BLaER1 (cell line): ENCODE data around the gene RAD18.

ENCODE experiments used
- H3K27ac ChIP-seq: shearing (Covaris generic); formaldehyde crosslinking; 2 replicates; pipeline ENCODE4 v1.8.1; 2022
- H3K27me3 ChIP-seq: shearing (Covaris generic); formaldehyde crosslinking; 2 replicates; pipeline ENCODE4 v1.8.1; 2022
- H3K36me3 ChIP-seq: shearing (Covaris generic); formaldehyde crosslinking; 2 replicates; pipeline ENCODE4 v1.8.1; 2022
- H3K4me1 ChIP-seq: shearing (Covaris generic); formaldehyde crosslinking; 2 replicates; pipeline ENCODE4 v1.8.1; 2022
- H3K4me2 ChIP-seq: shearing (Covaris generic); formaldehyde crosslinking; 2 replicates; pipeline ENCODE4 v1.8.1; 2022
- H3K4me3 ChIP-seq: shearing (Covaris generic); formaldehyde crosslinking; 2 replicates; pipeline ENCODE4 v1.8.1; 2022
- H3K9ac ChIP-seq: shearing (Covaris generic); formaldehyde crosslinking; 2 replicates; pipeline ENCODE4 v1.8.1; 2022
- H3K9me3 ChIP-seq: shearing (Covaris generic); formaldehyde crosslinking; 2 replicates; pipeline ENCODE4 v1.8.1; 2022
- H4K20me1 ChIP-seq: shearing (Covaris generic); formaldehyde crosslinking; 2 replicates; pipeline ENCODE4 v1.8.1; 2022
- Cebpa-rat ChIP-seq: shearing (Covaris generic); IDR thresholded peaks from 2 replicates; pipeline ENCODE4 v1.8.1; 2022

The RAD18 gene

DNA sequence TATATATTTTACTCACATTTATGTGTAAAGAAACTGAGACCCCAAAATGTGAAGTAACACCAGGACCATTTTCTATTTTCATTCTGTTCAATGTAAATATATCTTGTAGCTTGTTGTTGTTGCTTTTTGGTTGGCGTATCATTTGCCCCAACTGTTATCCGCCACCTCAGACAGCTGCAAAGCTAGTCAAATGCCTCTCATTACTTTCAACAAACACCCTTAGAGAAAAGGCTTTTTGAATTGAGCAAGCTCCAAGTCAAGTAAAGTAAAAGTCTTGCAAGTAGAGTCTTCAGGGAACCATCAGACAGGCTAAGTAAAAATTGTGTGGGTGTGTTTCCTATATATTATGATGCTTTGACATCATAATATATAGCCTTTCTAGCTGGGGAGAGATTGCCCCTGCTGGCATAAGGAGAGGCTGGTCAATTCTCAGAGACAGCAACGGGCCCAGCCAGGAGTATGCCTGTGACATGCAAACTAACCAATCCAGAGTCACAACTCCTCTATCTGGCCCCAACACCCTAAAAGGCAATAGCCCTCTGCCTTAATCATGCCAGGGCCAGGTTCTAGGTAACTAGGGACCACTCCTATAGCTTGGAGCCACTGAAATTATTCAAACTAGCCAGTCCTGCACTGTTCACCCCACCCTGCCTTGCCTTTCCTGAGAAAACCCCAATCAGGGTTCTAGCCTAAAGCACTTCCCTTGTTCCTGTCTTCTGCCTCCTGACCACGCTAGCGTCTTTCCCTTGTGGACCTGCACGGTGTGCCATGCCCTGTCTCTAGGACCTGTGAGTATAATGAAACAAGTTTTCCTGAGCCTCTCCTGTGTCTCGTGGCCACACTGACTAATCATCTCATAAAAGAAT lies 75.6 kb downstream of the RAD18 start:
- Histone ChIP-seq H3K9me3 (peaks cover 9% of the 10 kb centered on the region; the same call in 1 of the 2 replicates), H3K4me2 (no peak overlapping the region), H3K4me3 (no peak overlapping the region), H4K20me1 (no peaks in the 10 kb centered on the region), H3K27ac (no peak overlapping the region), H3K36me3 (peaks cover 81% of the 10 kb centered on the region), H3K27me3 (no peaks in the 10 kb centered on the region), H3K9ac (no peak overlapping the region), H3K4me1 (0 out of 2 replicates have a peak, but pooled peaks cover under 1% of the 10 kb centered on the region)
- no peak for TF ChIP-seq Cebpa-rat

DNA sequence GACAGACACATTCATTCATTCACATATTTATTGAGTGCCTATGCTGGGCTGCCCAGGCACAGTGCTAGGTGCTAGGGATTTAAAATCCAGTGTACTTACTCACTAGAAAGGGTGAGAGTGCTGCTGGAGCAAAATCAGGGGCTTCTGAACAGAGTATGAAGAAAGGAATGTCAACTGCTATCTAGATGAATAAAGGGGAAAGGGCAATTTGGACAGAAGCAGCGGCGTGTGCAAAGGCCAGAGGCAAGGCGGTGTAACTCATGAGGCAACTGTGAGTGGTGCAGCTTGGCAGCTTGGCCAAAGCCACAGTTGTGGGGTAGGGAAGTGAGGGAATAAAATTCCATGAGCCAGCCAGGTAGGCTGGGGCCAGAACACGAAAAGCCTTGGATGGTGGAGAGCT lies 76.7 kb downstream of the RAD18 start:
- H3K4me1 ChIP-seq: peaks cover 8% of the 10 kb centered on the region
- no peak overlapping the region for H3K4me2 ChIP-seq
- peaks cover 87% of the 10 kb centered on the region for H3K36me3 ChIP-seq
- TF ChIP-seq Cebpa-rat: no peak
- H3K27ac ChIP-seq: no peak overlapping the region
- H3K9ac ChIP-seq: no peak overlapping the region
- H3K4me3 ChIP-seq: no peak overlapping the region
- peaks cover 9% of the 10 kb centered on the region; the same call in 1 of the 2 replicates for H3K9me3 ChIP-seq
- no peaks in the 10 kb centered on the region for H3K27me3 ChIP-seq
- no peaks in the 10 kb centered on the region for H4K20me1 ChIP-seq

DNA sequence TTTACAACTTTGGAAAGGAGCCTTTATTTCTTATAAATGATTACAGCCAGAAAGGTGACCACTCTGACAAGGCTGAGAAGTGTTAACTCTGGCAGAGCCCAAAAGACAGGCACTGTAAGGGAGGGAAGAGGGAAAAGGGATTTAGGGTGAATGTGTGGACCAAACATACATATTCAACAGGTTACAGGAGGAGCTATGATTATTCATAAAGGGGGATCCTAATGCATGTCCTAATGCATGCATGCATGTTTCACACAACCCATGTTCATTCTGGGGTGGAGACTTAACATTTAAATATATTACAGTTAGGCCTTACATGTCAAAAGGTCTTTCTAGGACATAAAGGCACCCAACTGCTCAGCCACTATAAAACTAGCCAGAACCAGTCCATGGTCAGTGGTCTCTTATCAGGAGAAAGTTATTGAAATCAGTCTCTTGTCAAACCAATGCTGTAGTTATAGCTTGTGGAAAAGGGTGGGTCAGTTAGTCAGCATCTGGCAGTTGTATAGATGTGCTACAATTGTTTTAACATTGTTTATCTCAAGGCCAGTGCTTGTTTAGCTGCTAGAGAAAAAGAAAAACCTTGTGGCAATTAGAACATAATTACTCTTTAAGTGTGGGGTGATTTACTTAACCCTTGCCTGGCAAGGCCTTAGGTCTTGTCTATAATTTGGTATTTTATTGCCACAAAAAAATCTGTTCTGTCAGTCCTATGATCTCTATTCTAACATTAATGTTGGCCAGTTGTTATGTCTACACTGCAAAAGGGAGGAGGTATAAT lies 77.5 kb downstream of the RAD18 start:
- H4K20me1 ChIP-seq: no peaks in the 10 kb centered on the region
- H3K4me1 ChIP-seq: peaks cover 8% of the 10 kb centered on the region
- H3K4me3 ChIP-seq: no peak overlapping the region
- no peak overlapping the region for H3K4me2 ChIP-seq
- no peak overlapping the region for H3K27ac ChIP-seq
- no peak overlapping the region for H3K9ac ChIP-seq
- no peaks in the 10 kb centered on the region for H3K27me3 ChIP-seq
- peaks cover 9% of the 10 kb centered on the region; the same call in 1 of the 2 replicates for H3K9me3 ChIP-seq
- TF ChIP-seq Cebpa-rat: no peak
- H3K36me3 ChIP-seq: peaks cover 92% of the 10 kb centered on the region

DNA sequence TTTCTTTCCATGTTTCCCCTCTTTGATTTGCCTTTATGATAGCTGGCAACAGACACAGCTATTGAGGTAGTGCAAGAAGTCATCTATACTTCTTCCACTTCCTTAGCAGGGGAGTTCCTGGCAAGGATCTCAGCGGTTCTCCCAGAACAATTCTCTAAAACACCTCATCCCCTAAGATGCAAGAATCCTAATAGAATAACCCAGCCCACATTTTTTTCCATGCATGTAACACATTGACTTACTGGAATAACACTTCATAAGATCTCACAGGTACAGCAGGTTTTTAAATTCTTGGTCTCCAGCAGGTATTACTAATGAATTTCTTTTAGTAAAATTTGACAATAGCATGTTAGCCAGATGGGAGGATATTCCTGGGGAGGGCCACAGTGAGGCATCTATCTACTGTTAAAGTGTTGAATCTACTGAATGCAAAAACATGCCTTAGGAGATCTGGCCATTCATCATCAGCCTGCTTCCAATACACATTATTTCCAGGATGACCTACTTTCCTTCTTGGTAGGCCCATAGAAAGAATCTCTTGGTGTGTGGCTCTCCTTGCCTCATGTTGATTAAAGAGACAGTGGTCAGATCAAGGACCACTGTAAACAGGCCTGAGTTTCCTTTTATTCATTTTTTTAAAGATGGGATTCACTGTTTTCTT lies 78.5 kb downstream of the RAD18 start:
- no peaks in the 10 kb centered on the region for H3K27me3 ChIP-seq
- no peak overlapping the region for H3K4me2 ChIP-seq
- H3K4me3 ChIP-seq: no peak overlapping the region
- no peak overlapping the region for H3K9ac ChIP-seq
- H3K27ac ChIP-seq: no peak overlapping the region
- H4K20me1 ChIP-seq: no peaks in the 10 kb centered on the region
- no peak for TF ChIP-seq Cebpa-rat
- peaks cover 8% of the 10 kb centered on the region for H3K4me1 ChIP-seq
- peaks cover 91% of the 10 kb centered on the region for H3K36me3 ChIP-seq
- peaks cover 9% of the 10 kb centered on the region; the same call in 1 of the 2 replicates for H3K9me3 ChIP-seq

DNA sequence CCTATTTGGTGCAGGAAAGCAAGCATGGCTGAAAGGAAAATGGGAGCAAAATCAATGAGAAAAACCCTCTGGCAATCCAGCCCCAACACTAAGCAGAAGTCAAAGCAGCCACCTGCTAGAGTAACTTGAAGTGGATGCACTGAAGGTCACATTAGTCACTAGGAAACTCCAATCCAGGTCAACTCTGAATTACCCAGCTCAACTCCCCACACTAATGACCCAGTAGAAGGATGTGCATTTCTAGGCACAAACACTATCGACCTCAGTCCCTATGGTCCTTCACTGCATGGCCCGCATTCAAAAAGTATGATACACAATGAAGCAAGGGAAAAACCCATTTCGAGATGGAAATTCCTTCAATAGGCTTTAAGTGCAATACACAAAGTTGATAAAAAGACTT lies 80.6 kb downstream of the RAD18 start:
- no peak overlapping the region for H3K27ac ChIP-seq
- peaks cover 90% of the 10 kb centered on the region for H3K36me3 ChIP-seq

DNA sequence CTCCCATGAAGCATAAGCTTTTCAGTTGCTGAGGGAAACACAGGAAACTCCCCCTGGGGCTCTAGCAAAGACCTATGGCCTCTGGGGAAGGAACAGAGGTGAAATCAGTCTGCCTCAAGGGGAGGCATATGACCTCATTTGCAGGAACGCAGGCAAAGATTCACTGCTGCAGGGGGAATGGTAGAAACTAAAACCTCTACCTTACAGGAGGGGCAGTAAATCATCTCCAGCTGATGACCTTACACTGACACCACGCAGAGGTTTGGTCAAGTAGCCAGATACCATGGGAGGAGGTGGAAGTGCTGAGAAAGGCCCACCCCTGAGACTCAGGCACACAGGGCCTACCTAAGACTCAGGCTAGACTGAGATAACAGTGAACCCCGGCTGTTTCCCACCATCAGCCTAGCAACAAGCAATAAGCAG lies 81.1 kb downstream of the RAD18 start:
- H3K36me3 ChIP-seq: peaks cover 90% of the 10 kb centered on the region
- peaks cover 10% of the 10 kb centered on the region; the same call in 1 of the 2 replicates for H3K9me3 ChIP-seq
- H3K9ac ChIP-seq: no peak overlapping the region
- peaks cover 8% of the 10 kb centered on the region for H3K4me1 ChIP-seq
- H3K27me3 ChIP-seq: no peaks in the 10 kb centered on the region
- no peaks in the 10 kb centered on the region for H4K20me1 ChIP-seq
- H3K4me3 ChIP-seq: no peak overlapping the region
- no peak overlapping the region for H3K27ac ChIP-seq
- no peak for TF ChIP-seq Cebpa-rat
- no peak overlapping the region for H3K4me2 ChIP-seq

More for the DNA sequence above, 80.6 kb downstream of the RAD18 start:
- H3K27me3 ChIP-seq: no peaks in the 10 kb centered on the region
- no peak overlapping the region for H3K4me2 ChIP-seq
- H4K20me1 ChIP-seq: no peaks in the 10 kb centered on the region
- H3K4me3 ChIP-seq: no peak overlapping the region
- TF ChIP-seq Cebpa-rat: no peak
- H3K9me3 ChIP-seq: peaks cover 9% of the 10 kb centered on the region; the same call in 1 of the 2 replicates
- H3K9ac ChIP-seq: no peak overlapping the region
- peaks cover 8% of the 10 kb centered on the region for H3K4me1 ChIP-seq

DNA sequence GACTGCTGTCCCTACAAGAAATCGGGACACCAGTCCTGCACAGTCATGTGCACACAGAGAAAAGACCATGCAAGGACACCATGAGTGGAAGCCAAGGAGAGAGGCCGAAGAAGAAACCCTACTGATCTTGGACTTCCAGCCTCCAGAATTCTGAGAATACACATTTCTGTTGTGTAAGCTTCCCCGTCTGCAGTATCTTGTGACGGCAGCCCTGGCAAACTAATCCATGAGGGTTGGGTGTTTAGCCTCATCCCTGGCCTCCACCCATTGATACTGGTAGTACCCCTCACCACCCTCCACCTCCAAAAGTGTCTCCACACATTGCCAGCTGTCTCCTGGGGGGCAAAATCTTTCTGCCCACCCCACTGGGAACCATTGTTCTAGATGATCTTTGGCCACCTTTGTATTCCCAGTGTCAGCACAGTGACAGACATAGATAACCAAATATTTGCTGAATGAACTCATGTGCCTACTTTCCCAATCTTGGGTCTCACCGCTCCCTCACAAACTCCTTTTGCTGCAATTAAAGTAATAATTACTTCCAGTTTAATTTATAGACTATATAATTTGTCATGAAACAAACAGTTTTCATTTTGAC lies 83.8 kb downstream of the RAD18 start:
- H3K4me1 ChIP-seq: peaks cover 8% of the 10 kb centered on the region
- no peaks in the 10 kb centered on the region for H3K27me3 ChIP-seq
- no peak for TF ChIP-seq Cebpa-rat
- H3K36me3 ChIP-seq: peaks cover 80% of the 10 kb centered on the region
- no peak overlapping the region for H3K4me3 ChIP-seq
- H3K9ac ChIP-seq: no peak overlapping the region
- no peak overlapping the region for H3K4me2 ChIP-seq
- H4K20me1 ChIP-seq: no peaks in the 10 kb centered on the region
- H3K9me3 ChIP-seq: peaks cover 12% of the 10 kb centered on the region; the same call in 1 of the 2 replicates
- H3K27ac ChIP-seq: no peak overlapping the region

DNA sequence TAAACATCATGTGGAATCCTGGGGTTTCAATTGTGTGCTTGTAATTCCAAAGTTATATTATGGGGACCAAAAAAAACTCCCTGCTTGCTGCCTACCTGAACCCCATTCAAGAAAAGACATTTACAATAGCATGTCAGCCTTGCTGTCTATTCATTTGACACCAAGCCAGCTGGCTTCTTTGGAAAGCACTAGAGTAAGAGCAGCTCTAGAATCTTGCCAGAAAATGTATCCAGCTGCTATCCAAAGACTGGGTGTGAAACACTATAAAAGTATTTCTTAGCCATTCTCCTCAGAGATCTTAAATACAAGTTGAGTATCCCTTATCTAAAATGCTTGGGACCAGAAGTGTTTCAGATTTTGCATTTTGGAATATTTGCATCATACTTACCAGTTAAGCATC lies 87.4 kb downstream of the RAD18 start:
- Histone ChIP-seq H3K27ac (no peak overlapping the region), H3K4me2 (no peak overlapping the region), H4K20me1 (no peaks in the 10 kb centered on the region), H3K9me3 (peaks cover 3% of the 10 kb centered on the region; the same call in 1 of the 2 replicates), H3K4me3 (no peak overlapping the region), H3K36me3 (peaks cover 49% of the 10 kb centered on the region), H3K27me3 (no peaks in the 10 kb centered on the region), H3K4me1 (no peaks in the 10 kb centered on the region), H3K9ac (no peak overlapping the region)
- TF ChIP-seq Cebpa-rat: no peak

DNA sequence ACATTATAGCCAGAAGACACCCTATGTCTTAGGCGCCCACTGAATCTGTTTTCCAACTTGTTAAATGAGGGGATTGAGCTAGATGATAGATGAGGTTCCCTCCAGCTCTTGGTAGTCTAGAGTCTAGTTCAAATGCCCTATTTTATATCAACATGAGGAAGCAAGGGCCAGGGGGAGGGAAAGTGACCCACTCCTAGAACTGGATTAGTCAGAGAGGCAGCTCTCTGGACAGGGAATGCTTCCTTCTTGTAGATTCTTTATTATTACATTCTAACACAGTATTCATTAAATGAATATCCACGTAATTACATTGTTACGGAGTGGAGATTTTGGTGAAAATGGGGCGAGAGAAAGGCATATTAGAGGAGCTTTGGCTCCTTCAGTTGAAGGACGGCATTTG lies 89.5 kb downstream of the RAD18 start:
- H3K4me3 ChIP-seq: no peak overlapping the region
- H3K9me3 ChIP-seq: peaks cover 3% of the 10 kb centered on the region; the same call in 1 of the 2 replicates
- no peaks in the 10 kb centered on the region for H4K20me1 ChIP-seq
- no peaks in the 10 kb centered on the region for H3K27me3 ChIP-seq
- no peak overlapping the region for H3K27ac ChIP-seq
- H3K4me1 ChIP-seq: peaks cover 7% of the 10 kb centered on the region
- no peak for TF ChIP-seq Cebpa-rat
- H3K9ac ChIP-seq: no peak overlapping the region
- peaks cover 31% of the 10 kb centered on the region for H3K36me3 ChIP-seq
- no peak overlapping the region for H3K4me2 ChIP-seq
